ENCODE results near the gene LGR5. TPM values are rescaled to one million over a fixed set of nuclear protein-coding genes. Genes with fewer than 3 reads are reported as not detected.

The LGR5 gene
- total RNA-seq, 4 donors from 2014 or later = 8.7 to 40.1 (median 24.3) TPM

DNA sequence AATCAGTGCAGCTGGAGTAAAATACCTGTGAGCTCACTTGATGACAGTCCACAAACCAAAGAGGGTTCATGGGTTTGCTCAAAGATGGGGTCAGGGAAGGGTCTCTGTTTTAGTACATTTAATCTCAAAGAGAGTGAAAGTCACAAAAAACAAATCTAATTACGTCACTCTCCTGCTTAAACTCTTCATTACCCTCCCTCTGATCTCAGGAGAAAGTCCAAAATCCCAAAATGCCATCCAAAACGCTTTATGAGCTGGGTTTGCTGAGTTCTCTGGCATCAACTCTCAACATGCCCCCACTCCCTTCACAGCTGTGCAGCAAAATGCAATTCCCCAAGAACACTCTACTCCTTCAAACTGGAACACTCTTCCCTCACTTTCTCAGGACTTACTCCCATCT lies 40.4 kb upstream of the LGR5 start:
- in situ Hi-C loops (cut with MboI; ENCODE audit: low sequenced_read_pairs in 4 of 4) = loop anchor here in 2 of 4 donors (25.0 kb wide), 1 partner anchor 662 kb away; no protein-coding TSS in a partner anchor
- no peaks in the 10 kb centered on the region for H3K27me3 ChIP-seq
- H3K27ac ChIP-seq = no peak overlapping the region
- no peak overlapping the region for H3K4me3 ChIP-seq
- H3K36me3 ChIP-seq = no peaks in the 10 kb centered on the region
- no peaks in the 10 kb centered on the region for H3K9me3 ChIP-seq
- intact Hi-C loops (cut with DNase I; ENCODE audit: low total_unique reads) = no loop called here
- ATAC-seq = no peak
- no peak for DNase-seq
- no peak for TF ChIP-seq POLR2A (IDR thresholded peaks at IDR 0.05)
- TF ChIP-seq, protein P1, sequence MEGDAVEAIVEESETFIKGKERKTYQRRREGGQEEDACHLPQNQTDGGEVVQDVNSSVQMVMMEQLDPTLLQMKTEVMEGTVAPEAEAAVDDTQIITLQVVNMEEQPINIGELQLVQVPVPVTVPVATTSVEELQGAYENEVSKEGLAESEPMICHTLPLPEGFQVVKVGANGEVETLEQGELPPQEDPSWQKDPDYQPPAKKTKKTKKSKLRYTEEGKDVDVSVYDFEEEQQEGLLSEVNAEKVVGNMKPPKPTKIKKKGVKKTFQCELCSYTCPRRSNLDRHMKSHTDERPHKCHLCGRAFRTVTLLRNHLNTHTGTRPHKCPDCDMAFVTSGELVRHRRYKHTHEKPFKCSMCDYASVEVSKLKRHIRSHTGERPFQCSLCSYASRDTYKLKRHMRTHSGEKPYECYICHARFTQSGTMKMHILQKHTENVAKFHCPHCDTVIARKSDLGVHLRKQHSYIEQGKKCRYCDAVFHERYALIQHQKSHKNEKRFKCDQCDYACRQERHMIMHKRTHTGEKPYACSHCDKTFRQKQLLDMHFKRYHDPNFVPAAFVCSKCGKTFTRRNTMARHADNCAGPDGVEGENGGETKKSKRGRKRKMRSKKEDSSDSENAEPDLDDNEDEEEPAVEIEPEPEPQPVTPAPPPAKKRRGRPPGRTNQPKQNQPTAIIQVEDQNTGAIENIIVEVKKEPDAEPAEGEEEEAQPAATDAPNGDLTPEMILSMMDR (IDR thresholded peaks at IDR 0.05 in 4 of 5, conservative IDR thresholded peaks at IDR 0.05 in 1 of 5) = no peak
- H3K4me1 ChIP-seq = no peaks in the 10 kb centered on the region

DNA sequence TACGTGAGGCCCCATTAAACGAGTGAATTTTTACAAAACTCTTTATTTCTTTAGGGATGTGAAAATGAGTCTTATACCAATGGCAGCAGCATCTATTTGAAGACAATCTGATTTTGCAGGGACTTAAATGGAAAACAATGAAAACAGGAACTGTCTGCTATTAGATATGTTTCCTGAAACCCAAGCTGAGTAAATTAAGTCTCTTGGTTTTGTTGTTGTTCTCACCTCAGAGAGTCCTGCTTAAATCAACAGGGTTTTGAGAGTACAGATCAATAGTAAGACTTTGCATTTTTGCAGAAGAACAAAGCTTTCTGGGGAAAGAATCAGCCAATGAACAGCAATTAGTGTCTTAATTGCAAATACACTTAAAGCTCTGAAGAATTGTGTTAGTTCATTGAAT lies 39.1 kb upstream of the LGR5 start:
- Histone ChIP-seq H3K27ac (no peak overlapping the region), H3K4me3 (no peak overlapping the region), H3K4me1 (no peaks in the 10 kb centered on the region), H3K36me3 (no peaks in the 10 kb centered on the region), H3K9me3 (no peaks in the 10 kb centered on the region), H3K27me3 (no peaks in the 10 kb centered on the region)
- TF ChIP-seq POLR2A (IDR thresholded peaks at IDR 0.05) = no peak
- TF ChIP-seq, protein P1 (IDR thresholded peaks at IDR 0.05 in 4 of 5, conservative IDR thresholded peaks at IDR 0.05 in 1 of 5) = no peak
- intact Hi-C loops (cut with DNase I; ENCODE audit: low total_unique reads) (no loop called here), in situ Hi-C loops (cut with MboI; ENCODE audit: low sequenced_read_pairs in 4 of 4) (loop anchor here in 2 of 4 donors (25.0 kb wide), 2 partner anchors 237 to 337 kb away; no protein-coding TSS in a partner anchor)
- ATAC-seq (no peak), DNase-seq (no peak)

DNA sequence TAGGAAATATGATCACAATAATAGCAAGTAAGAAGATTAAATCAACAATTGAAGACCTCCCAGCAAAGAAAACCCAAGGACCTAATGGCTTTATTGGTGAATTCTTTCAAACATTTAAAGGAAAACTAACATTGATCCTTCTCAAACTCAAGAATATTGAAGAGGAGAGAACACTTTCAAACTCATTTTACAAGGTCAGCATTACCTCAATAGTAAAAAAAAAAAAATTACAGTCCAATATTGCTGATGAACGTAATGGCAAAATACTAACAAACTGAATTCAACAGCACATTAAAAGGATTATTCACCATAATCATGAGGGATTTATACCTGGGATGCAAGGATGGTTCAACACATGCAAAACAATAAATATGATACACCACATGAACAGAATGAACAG lies 33.7 kb upstream of the LGR5 start:
- Histone ChIP-seq H3K36me3 (no peaks in the 10 kb centered on the region), H3K27me3 (no peaks in the 10 kb centered on the region), H3K4me1 (no peaks in the 10 kb centered on the region), H3K4me3 (no peak overlapping the region), H3K27ac (no peak overlapping the region), H3K9me3 (no peaks in the 10 kb centered on the region)
- in situ Hi-C loops (cut with MboI; ENCODE audit: low sequenced_read_pairs in 4 of 4) (loop anchor here in 2 of 4 donors (25.0 kb wide), 2 partner anchors 231 to 331 kb away; no protein-coding TSS in a partner anchor), intact Hi-C loops (cut with DNase I; ENCODE audit: low total_unique reads) (no loop called here)
- TF ChIP-seq, protein P1 (IDR thresholded peaks at IDR 0.05 in 4 of 5, conservative IDR thresholded peaks at IDR 0.05 in 1 of 5) = no peak
- TF ChIP-seq POLR2A (IDR thresholded peaks at IDR 0.05) = no peak
- ATAC-seq (no peak), DNase-seq (no peak)

- no peak for ATAC-seq
- Histone ChIP-seq H3K36me3 (no peaks in the 10 kb centered on the region), H3K4me1 (no peaks in the 10 kb centered on the region), H3K27ac (no peak overlapping the region), H3K4me3 (no peak overlapping the region), H3K27me3 (no peaks in the 10 kb centered on the region), H3K9me3 (no peaks in the 10 kb centered on the region)
- TF ChIP-seq, protein P1 (IDR thresholded peaks at IDR 0.05 in 4 of 5, conservative IDR thresholded peaks at IDR 0.05 in 1 of 5) = no peak
- TF ChIP-seq POLR2A (IDR thresholded peaks at IDR 0.05) = no peak
- intact Hi-C loops (cut with DNase I; ENCODE audit: low total_unique reads) (no loop called here), in situ Hi-C loops (cut with MboI; ENCODE audit: low sequenced_read_pairs in 4 of 4) (loop anchor here in 2 of 4 donors (25.0 kb wide), 2 partner anchors 230 to 330 kb away; no protein-coding TSS in a partner anchor)
- no peak for DNase-seq
Observed at GRCh38 chr12:71407732-71408131, 31.9 kb upstream of the LGR5 start.

- H3K4me3 ChIP-seq = no peak overlapping the region
- H3K9me3 ChIP-seq = no peaks in the 10 kb centered on the region
- H3K27me3 ChIP-seq = no peaks in the 10 kb centered on the region
- TF ChIP-seq POLR2A (IDR thresholded peaks at IDR 0.05) = no peak
- TF ChIP-seq, protein P1 (IDR thresholded peaks at IDR 0.05 in 4 of 5, conservative IDR thresholded peaks at IDR 0.05 in 1 of 5) = no peak
- in situ Hi-C loops (cut with MboI; ENCODE audit: low sequenced_read_pairs in 4 of 4) (loop anchor here (10.0 to 25.0 kb wide), 5 partner anchors 224 to 334 kb away; no protein-coding TSS in a partner anchor), intact Hi-C loops (cut with DNase I; ENCODE audit: low total_unique reads) (no loop called here)
- DNase-seq (no peak), ATAC-seq (no peak)
- H3K36me3 ChIP-seq = no peaks in the 10 kb centered on the region
- peaks cover 4 to 5% of the 10 kb centered on the region in 2 donors for H3K4me1 ChIP-seq
- H3K27ac ChIP-seq = no peak overlapping the region
Observed at GRCh38 chr12:71410844-71411243, 28.8 kb upstream of the LGR5 start.
